ENCODE data around the gene EVI5L. TPM values are rescaled to one million over a fixed set of nuclear protein-coding genes. Genes with fewer than 3 reads are reported as not detected.

EVI5L gene
- total and polyA plus RNA-seq, 4 donors: 1.4 to 5.0 (median 4.4) TPM

DNA sequence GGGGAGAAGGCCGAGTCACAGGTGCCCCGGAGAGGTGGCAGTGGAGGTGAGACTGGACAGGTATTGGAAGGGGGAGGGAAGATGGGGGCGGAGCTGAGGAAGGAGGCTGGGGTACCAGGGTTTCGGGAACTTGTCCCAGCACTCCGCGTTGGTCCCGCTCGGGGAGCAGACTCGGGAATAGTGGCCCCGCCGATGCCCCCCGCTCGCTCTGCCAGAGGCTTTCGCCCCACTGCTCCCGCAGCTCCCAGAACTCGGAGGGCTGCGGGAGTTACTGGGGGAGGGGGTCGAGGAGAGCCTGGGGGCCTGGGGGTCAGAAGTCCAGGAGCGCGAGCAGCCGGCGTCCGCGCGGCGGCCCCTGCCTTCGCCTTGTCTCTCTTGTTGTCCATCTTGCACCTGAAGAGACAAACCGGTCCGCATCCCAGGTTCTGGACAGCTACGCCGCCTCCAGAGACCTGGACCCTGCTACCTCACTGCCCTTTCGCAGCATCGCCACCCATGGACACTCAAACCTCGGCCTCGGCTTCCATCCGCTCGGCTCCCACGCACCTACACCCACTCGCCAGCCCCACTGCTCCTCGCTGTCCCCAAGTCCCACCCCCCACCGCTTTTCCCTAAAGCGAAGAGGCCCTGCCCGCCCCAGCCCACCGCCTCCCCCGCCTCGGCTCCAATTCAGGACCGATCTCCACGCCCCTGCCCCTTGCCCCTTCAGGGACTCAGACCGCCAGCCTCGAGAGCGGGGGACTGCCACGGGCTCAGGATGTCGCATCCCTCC is 43.5 kb downstream of the EVI5L start:
- TF ChIP-seq EGR1 (IDR thresholded peaks at IDR 0.05; ENCODE audit: low read depth in 2 of 2) (no peak), FOXA1 (IDR thresholded peaks at IDR 0.05) (no peak)
- no peaks in the 10 kb centered on the region for H3K36me3 ChIP-seq (ENCODE audit: control insufficient read depth in 4 of 4, insufficient read depth in 3 of 4, low read depth in 1 of 4, low read length in 3 of 4)
- H3K9ac ChIP-seq (ENCODE audit: low read depth in 1 of 2, low read length in 2 of 2): no peak overlapping the region
- no peak overlapping the region for H3K27ac ChIP-seq (ENCODE audit: low read depth in 1 of 2, low read length in 2 of 2)
- H3K4me3 ChIP-seq (ENCODE audit: low read depth in 1 of 3, low read length in 3 of 3): no peak overlapping the region
- WGBS: 14% methylated on average over 53 of the region's 53 CpGs
- no peaks in the 10 kb centered on the region for H3K9me3 ChIP-seq (ENCODE audit: control insufficient read depth in 4 of 4, low read length in 3 of 4)
- H3K4me1 ChIP-seq (ENCODE audit: control insufficient read depth in 4 of 4, insufficient read depth in 4 of 4, low read length in 3 of 4): peaks cover 9 to 30% (median 11%) of the 10 kb centered on the region in 4 donors
- DNase-seq (ENCODE audit: low spot score): peak; percentile 31
- peaks cover 0 to 8% (median 6%) of the 10 kb centered on the region in 4 donors for H3K27me3 ChIP-seq (ENCODE audit: control insufficient read depth in 4 of 4, insufficient read depth in 4 of 4, low read length in 3 of 4)

DNA sequence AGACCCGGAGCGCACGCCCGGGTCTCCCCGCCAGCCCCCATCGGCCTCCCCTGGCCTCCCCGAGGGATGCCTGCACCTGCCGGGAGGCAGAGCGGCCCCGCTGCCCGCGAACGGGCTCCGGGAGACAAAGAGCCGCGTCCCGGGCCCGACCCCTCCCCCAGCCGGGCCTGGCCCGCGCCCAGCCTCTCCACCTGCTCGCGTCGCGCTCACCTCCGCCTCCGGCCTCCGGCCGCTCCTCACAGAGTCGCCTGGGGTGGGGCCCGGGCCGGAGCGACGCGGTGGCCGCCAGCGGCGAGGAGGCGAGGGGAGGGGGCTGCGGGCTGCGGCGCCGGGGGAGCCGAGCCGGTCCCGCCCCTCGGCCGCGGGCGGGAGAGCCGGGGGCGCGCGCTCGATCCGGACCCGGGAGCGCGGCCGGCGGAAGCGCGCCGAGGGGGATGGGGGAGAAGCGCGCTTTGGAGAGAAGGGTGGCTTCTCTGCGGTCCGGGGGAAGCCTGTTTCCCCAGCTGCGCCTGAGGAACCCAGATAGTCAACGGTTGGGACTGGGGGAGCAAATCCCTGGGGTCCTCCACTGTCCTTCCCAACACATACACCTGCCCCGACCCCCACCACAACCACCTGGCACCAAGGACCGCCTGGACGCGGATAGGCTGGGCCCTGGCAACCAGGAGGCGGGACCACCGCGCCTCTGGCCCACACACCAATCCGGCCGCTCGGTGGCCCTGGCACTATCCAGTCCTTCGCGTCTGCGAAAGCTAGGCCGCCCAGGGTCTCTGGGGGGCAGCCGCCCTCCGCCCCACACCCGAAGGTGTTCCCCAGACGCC is 44.3 kb downstream of the EVI5L start, which contains the start of gene PRR36:
Gene PRR36, minus strand, starts transcription at position 315 of the 821 bp plus-strand sequence. CDS start 701 bp downstream, outside the sequence.
- Histone ChIP-seq H3K9ac (ENCODE audit: low read depth in 1 of 2, low read length in 2 of 2) (no peak within 1 kb of the TSS), H3K27me3 (ENCODE audit: control insufficient read depth in 4 of 4, insufficient read depth in 4 of 4, low read length in 3 of 4) (peaks cover 0 to 8% (median 6%) of the 10 kb centered on the region in 4 donors), H3K27ac (ENCODE audit: low read depth in 1 of 2, low read length in 2 of 2) (no peak within 1 kb of the TSS), H3K36me3 (ENCODE audit: control insufficient read depth in 4 of 4, insufficient read depth in 3 of 4, low read depth in 1 of 4, low read length in 3 of 4) (no peaks in the 10 kb centered on the region), H3K4me1 (ENCODE audit: control insufficient read depth in 4 of 4, insufficient read depth in 4 of 4, low read length in 3 of 4) (peaks cover 3 to 22% (median 8%) of the 10 kb centered on the region in 4 donors), H3K4me3 (ENCODE audit: low read depth in 1 of 3, low read length in 3 of 3) (peak within 1 kb of the TSS in 1 of 3 donors; percentile 38), H3K9me3 (ENCODE audit: control insufficient read depth in 4 of 4, low read length in 3 of 4) (no peaks in the 10 kb centered on the region)
- no peak for DNase-seq (ENCODE audit: low spot score)
- WGBS: 4% methylated on average over 88 of the region's 88 CpGs
- TF ChIP-seq FOXA1 (IDR thresholded peaks at IDR 0.05): no peak
- TF ChIP-seq, protein P1, sequence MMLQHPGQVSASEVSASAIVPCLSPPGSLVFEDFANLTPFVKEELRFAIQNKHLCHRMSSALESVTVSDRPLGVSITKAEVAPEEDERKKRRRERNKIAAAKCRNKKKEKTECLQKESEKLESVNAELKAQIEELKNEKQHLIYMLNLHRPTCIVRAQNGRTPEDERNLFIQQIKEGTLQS (IDR thresholded peaks at IDR 0.05): no peak
- no peak for TF ChIP-seq NR2F2 (IDR thresholded peaks at IDR 0.05)
- no peak for TF ChIP-seq JUND (IDR thresholded peaks at IDR 0.05)
- no peak for TF ChIP-seq RXRA (IDR thresholded peaks at IDR 0.05)
- TF ChIP-seq, protein P2, sequence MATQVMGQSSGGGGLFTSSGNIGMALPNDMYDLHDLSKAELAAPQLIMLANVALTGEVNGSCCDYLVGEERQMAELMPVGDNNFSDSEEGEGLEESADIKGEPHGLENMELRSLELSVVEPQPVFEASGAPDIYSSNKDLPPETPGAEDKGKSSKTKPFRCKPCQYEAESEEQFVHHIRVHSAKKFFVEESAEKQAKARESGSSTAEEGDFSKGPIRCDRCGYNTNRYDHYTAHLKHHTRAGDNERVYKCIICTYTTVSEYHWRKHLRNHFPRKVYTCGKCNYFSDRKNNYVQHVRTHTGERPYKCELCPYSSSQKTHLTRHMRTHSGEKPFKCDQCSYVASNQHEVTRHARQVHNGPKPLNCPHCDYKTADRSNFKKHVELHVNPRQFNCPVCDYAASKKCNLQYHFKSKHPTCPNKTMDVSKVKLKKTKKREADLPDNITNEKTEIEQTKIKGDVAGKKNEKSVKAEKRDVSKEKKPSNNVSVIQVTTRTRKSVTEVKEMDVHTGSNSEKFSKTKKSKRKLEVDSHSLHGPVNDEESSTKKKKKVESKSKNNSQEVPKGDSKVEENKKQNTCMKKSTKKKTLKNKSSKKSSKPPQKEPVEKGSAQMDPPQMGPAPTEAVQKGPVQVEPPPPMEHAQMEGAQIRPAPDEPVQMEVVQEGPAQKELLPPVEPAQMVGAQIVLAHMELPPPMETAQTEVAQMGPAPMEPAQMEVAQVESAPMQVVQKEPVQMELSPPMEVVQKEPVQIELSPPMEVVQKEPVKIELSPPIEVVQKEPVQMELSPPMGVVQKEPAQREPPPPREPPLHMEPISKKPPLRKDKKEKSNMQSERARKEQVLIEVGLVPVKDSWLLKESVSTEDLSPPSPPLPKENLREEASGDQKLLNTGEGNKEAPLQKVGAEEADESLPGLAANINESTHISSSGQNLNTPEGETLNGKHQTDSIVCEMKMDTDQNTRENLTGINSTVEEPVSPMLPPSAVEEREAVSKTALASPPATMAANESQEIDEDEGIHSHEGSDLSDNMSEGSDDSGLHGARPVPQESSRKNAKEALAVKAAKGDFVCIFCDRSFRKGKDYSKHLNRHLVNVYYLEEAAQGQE (IDR thresholded peaks at IDR 0.05): no peak
- TF ChIP-seq EGR1 (IDR thresholded peaks at IDR 0.05; ENCODE audit: low read depth in 2 of 2): no peak
- TF ChIP-seq FOXA2 (IDR thresholded peaks at IDR 0.05): no peak

DNA sequence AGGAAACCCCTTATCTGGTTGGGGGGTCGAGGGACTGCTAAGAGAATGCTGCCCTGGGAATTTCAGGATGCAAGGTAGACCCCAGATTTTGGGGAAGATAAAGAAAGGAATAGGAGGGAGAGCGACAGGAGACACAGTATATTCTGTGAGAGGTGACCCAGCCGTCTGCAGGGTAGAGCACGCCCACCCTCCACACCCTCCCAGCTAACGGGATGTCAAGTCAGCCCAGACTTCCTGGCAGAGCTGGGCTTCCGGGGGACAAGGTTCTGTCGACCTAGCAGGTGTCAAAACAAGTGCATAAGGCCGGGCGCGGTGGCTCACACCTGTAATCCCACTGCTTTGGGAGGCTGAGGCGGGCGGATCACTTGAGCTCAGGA is 44.9 kb downstream of the EVI5L start:
- Histone ChIP-seq H3K36me3 (ENCODE audit: control insufficient read depth in 4 of 4, insufficient read depth in 3 of 4, low read depth in 1 of 4, low read length in 3 of 4) (no peaks in the 10 kb centered on the region), H3K9me3 (ENCODE audit: control insufficient read depth in 4 of 4, low read length in 3 of 4) (no peaks in the 10 kb centered on the region), H3K27me3 (ENCODE audit: control insufficient read depth in 4 of 4, insufficient read depth in 4 of 4, low read length in 3 of 4) (peaks cover 0 to 8% (median 6%) of the 10 kb centered on the region in 4 donors), H3K27ac (ENCODE audit: low read depth in 1 of 2, low read length in 2 of 2) (no peak overlapping the region), H3K9ac (ENCODE audit: low read depth in 1 of 2, low read length in 2 of 2) (no peak overlapping the region), H3K4me1 (ENCODE audit: control insufficient read depth in 4 of 4, insufficient read depth in 4 of 4, low read length in 3 of 4) (peaks cover 2 to 17% (median 3%) of the 10 kb centered on the region in 4 donors), H3K4me3 (ENCODE audit: low read depth in 1 of 3, low read length in 3 of 3) (no peak overlapping the region)
- no peak for TF ChIP-seq ZBTB33 (IDR thresholded peaks at IDR 0.05)
- TF ChIP-seq EGR1 (IDR thresholded peaks at IDR 0.05; ENCODE audit: low read depth in 2 of 2): no peak
- TF ChIP-seq FOXA1 (IDR thresholded peaks at IDR 0.05): no peak
- no peak for TF ChIP-seq HNF4A (conservative IDR thresholded peaks at IDR 0.05)
- DNase-seq (ENCODE audit: low spot score): no peak
- WGBS: 45% methylated on average over 12 of the region's 12 CpGs
